Retinal pigment epithelial cell (primary cell): ENCODE results near the gene CDADC1.
"Not testable (repeated sequence)": the region's sequence is repeated elsewhere in the genome, so short reads cannot be mapped to it uniquely, and the experiment has no call there.

ENCODE experiments used
- DNase-seq: peaks from one replicate; pipeline ENCODE4 v3.0.0-alpha.2; 2010; ENCODE audit warnings: low read depth
- H3K4me3 ChIP-seq: 2 replicates; pipeline ENCODE4 v1.5.1; 2011; ENCODE audit warnings: mild to moderate bottlenecking, low read length, control low read depth, moderate library complexity
- TF ChIP-seq, protein P1 (sequence below): conservative IDR thresholded peaks from 2 replicates; pipeline ENCODE4 v1.5.1; 2011; ENCODE audit warnings: low read depth, low read length, control low read depth, inconsistent platforms

Gene CDADC1

GRCh38 chr13:49288458-49288857, 40.7 kb downstream of the CDADC1 start:
- no peak overlapping the region for H3K4me3 ChIP-seq
- DNase-seq: no peak
- TF ChIP-seq, protein P1, sequence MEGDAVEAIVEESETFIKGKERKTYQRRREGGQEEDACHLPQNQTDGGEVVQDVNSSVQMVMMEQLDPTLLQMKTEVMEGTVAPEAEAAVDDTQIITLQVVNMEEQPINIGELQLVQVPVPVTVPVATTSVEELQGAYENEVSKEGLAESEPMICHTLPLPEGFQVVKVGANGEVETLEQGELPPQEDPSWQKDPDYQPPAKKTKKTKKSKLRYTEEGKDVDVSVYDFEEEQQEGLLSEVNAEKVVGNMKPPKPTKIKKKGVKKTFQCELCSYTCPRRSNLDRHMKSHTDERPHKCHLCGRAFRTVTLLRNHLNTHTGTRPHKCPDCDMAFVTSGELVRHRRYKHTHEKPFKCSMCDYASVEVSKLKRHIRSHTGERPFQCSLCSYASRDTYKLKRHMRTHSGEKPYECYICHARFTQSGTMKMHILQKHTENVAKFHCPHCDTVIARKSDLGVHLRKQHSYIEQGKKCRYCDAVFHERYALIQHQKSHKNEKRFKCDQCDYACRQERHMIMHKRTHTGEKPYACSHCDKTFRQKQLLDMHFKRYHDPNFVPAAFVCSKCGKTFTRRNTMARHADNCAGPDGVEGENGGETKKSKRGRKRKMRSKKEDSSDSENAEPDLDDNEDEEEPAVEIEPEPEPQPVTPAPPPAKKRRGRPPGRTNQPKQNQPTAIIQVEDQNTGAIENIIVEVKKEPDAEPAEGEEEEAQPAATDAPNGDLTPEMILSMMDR: no peak

DNA sequence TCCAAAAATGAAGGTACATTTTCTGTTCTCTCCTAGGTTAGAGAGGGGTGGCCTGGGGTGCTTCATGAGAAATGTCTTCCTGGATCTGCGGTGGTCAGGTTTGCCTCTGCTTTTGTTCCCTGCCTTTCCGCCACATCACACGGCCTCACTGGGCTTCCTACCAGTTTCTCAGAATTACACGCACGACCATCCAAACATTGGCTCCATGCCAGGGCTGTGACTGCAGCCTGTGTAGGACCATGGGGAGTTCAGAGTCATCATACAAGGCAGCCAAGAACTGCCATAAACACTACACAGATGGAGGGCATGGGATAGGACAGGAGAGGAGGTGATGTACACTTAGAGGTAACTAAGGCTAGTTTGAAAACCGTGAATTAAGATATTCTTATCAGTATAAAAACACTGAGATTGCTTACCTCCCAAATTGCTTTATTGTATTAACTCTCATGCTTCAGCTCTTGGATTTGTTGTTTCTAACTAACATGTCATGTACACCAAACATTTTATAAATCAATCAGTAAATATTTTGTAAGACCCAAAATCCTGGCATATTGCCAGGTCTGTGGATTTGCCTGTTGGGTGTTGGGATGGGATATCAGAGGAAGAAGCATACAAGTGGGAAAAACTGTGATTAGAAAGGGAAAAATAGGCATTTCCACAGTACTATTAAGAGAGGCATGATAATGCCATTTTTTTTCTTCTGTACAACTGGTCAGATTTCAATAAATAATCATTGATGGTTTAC, 45.2 kb downstream of the CDADC1 start:
- TF ChIP-seq, protein P1: no peak
- DNase-seq: peak; percentile 51
- no peak overlapping the region for H3K4me3 ChIP-seq

DNA sequence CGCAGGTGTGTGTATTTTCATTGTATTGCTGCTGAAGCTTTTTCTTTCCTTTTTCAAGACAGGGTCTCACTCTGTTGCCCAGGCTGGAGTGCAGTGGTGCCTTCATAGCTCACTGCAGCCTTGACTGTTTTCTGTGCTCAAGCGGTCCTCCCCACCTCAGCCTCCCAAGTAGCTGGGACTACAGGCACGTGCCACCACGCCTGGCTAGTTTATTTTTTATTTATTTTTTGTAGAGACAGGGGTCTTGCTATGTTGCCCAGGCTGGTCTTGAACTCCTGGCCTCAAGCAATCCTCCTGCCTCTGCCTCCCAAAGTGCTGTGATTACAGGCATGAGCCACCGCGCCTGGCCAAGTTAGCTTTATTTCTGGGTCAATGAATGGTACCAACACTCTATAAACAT, 47.0 kb downstream of the CDADC1 start:
- DNase-seq, H3K4me3 ChIP-seq: not testable (repeated sequence)

DNA sequence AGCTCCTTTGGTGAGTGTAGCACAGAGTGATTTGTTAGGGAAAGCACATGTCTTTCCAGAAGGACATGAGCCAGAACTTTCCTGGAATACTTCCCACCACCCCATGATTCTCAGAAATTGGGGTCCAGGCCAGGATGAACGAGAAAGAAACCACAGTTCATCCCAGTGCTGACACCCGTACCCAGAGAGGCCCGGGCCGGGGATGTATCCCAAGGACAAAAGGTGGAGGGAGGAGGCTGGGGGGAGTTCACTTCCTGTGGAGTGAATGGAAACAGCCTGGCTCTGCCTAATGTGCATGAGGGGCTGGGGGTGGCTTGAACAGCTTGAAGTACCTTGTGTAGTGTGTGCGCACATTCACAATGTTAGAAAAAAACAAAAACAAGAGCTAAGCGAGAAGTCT, 47.5 kb downstream of the CDADC1 start:
- DNase-seq: no peak
- no peak overlapping the region for H3K4me3 ChIP-seq
- TF ChIP-seq, protein P1: no peak

- TF ChIP-seq, protein P1: no peak
- no peak for DNase-seq
These were observed 48.9 kb downstream of the CDADC1 start for GRCh38 chr13:49296659-49297058.

DNA sequence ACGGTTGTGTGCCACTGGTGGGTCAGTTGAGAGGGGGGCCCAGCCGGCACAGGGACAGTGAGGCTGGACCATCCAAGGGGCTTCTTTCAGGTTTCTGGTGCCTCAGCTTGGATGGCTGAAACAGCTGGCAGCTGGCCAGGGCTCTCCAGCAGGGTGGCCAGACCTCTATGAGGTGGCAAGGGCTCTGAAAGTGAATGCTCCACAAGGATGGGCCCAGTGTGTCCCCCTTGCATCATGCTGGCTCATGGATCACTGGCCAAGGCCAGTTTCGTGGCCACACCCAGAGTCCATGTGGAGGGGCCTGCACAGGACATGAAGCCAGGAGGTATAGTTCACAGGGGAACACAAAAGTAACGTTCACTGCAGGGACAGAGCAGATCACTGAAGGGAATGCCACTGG, 49.6 kb downstream of the CDADC1 start:
- no peak for DNase-seq
- TF ChIP-seq, protein P1: no peak
- H3K4me3 ChIP-seq: no peak overlapping the region

More at GRCh38 chr13:49296659-49297058, 48.9 kb downstream of the CDADC1 start:
- no peak overlapping the region for H3K4me3 ChIP-seq

DNA sequence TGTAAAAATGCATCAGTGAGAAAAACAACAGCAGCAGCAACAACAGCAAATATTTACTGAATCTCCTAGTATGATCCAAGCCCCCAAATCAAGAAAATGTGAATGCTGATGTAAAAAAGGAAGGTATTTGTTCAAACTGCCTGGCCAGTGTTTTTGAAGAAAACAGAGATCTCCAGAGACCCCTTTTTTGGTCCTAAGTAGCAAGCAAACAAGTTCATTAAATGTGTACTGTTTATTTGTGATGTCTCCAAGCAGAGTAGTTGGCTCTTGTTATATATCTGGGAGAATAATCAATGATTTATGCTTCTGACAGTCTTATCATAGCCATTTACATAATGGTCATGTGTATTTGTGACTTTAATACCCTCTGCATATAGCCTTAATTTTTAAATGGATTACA, 50.7 kb downstream of the CDADC1 start:
- DNase-seq: no peak
- TF ChIP-seq, protein P1: no peak
- H3K4me3 ChIP-seq: no peak overlapping the region
